ENCODE results near the gene IKZF5.

DNA sequence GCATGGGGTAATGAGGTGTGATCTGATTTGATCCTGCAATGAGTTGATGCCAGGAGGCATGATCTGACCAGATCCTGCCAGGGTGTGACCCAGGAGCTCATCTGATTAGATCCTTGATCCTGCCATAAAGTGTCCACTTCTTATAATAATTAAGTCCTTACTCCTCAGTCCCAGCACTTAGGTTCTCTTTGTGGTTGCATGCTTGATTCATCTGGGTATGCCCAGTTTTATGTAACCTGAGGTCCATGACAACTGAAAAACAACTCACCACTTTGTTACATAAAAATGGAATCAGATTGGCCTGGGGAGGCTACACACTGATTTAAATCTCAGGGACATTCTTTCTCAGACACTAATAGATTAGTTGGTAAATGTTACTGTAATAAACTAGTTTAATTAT lies 19.3 kb upstream of the IKZF5 start:
- TF ChIP-seq, protein P1, sequence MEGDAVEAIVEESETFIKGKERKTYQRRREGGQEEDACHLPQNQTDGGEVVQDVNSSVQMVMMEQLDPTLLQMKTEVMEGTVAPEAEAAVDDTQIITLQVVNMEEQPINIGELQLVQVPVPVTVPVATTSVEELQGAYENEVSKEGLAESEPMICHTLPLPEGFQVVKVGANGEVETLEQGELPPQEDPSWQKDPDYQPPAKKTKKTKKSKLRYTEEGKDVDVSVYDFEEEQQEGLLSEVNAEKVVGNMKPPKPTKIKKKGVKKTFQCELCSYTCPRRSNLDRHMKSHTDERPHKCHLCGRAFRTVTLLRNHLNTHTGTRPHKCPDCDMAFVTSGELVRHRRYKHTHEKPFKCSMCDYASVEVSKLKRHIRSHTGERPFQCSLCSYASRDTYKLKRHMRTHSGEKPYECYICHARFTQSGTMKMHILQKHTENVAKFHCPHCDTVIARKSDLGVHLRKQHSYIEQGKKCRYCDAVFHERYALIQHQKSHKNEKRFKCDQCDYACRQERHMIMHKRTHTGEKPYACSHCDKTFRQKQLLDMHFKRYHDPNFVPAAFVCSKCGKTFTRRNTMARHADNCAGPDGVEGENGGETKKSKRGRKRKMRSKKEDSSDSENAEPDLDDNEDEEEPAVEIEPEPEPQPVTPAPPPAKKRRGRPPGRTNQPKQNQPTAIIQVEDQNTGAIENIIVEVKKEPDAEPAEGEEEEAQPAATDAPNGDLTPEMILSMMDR (IDR thresholded peaks at IDR 0.05) = no peak
- TF ChIP-seq POLR2A (IDR thresholded peaks at IDR 0.05) = no peak
